ENCODE results near the gene LIN7A. TPM values are rescaled to one million over a fixed set of nuclear protein-coding genes. Genes with fewer than 3 reads are reported as not detected.

Gene LIN7A, protein sequence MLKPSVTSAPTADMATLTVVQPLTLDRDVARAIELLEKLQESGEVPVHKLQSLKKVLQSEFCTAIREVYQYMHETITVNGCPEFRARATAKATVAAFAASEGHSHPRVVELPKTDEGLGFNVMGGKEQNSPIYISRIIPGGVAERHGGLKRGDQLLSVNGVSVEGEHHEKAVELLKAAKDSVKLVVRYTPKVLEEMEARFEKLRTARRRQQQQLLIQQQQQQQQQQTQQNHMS
- total RNA-seq = 26.7 and 27.7 TPM in 2 replicates
- long read RNA-seq, full-length matches to known transcripts = 44 of 69 reads
- long read RNA-seq, partial matches to known transcripts = 11 of 69 reads
- long read RNA-seq, other reads (novel, unspliced or antisense) = 14 of 69 reads

DNA sequence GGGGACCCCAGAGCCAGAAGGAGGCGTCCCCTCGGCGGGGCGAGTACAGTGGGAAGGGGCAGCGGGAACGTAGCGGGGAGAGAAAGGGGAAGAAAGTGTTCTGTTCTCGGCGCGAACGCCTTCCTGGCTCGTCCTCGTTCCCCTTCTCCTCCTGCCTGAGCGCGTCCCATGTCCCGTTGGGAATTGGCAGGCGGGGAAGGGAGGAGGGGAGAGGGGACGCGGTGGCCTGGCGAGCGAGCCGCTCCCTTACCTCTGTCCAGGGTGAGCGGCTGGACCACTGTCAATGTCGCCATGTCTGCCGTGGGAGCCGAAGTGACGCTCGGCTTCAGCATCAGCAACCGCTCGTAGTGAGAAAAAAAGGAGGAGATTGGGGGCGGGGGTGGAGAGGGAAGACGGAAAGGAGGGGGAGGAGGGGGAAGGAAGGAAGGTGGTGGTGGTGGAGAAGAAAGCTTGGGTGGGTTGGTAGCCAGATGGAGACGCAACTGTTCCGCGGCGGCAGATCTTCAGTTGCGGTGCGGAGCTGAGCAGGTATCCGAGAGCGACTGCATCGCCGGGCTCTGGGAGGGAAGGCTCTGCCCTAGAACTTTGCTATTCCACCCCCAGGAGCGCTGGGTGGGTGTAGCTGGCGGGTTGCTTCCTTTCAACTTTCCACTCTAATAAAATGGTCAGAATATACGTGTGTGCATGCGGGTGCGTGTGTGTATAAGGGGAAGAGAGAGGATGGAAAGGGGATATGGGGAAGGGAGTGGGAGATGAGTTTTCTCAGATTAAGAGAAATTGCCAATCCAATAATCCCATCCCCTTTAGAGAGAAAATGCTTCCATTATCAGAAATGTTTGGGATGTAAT lies at the start of gene LIN7A:
TSS of gene LIN7A (minus strand) at position 544 of the 848 bp plus-strand sequence. CDS start at position 332, 212 bp downstream.
- H3K9me3 Mint-ChIP-seq (ENCODE audit: unreplicated experiment) = no peaks in the 10 kb centered on the region
- no peaks in the 10 kb centered on the region for H3K27me3 Mint-ChIP-seq (ENCODE audit: unreplicated experiment)
- peak within 1 kb of the TSS; percentile 97 for H3K4me3 Mint-ChIP-seq (ENCODE audit: unreplicated experiment)
- H3K36me3 Mint-ChIP-seq (ENCODE audit: unreplicated experiment) = no peaks in the 10 kb centered on the region
- H3K27ac Mint-ChIP-seq (ENCODE audit: unreplicated experiment) = peak within 1 kb of the TSS; percentile 94
- no peak for DNase-seq (ENCODE audit: extremely low spot score, unreplicated experiment)
- TF ChIP-seq, protein P1, sequence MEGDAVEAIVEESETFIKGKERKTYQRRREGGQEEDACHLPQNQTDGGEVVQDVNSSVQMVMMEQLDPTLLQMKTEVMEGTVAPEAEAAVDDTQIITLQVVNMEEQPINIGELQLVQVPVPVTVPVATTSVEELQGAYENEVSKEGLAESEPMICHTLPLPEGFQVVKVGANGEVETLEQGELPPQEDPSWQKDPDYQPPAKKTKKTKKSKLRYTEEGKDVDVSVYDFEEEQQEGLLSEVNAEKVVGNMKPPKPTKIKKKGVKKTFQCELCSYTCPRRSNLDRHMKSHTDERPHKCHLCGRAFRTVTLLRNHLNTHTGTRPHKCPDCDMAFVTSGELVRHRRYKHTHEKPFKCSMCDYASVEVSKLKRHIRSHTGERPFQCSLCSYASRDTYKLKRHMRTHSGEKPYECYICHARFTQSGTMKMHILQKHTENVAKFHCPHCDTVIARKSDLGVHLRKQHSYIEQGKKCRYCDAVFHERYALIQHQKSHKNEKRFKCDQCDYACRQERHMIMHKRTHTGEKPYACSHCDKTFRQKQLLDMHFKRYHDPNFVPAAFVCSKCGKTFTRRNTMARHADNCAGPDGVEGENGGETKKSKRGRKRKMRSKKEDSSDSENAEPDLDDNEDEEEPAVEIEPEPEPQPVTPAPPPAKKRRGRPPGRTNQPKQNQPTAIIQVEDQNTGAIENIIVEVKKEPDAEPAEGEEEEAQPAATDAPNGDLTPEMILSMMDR (IDR thresholded peaks at IDR 0.05) = no peak
- H3K4me1 Mint-ChIP-seq (ENCODE audit: unreplicated experiment) = peaks cover 48% of the 10 kb centered on the region

DNA sequence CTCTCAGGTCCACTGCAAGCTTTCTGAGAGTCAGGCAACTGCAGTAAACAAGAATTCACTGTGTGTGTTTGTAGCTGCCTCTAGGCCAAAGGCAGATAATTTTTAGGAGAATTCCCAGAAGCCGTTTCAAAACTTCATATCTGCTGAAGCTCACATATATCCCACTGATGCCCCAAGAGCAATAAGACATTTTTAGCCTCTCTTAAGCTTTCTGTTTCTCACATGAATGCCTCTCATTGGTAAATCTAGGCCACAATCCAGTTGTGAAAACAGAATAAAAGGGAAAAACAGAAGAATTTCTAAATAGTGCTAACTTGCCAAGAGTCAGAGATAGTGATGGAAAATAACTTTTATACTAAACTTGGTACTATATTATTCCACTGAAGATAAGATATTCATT lies 48.5 kb upstream of the LIN7A start:
- Mint-ChIP-seq H3K27ac (ENCODE audit: unreplicated experiment) (no peak overlapping the region), H3K9me3 (ENCODE audit: unreplicated experiment) (no peaks in the 10 kb centered on the region), H3K27me3 (ENCODE audit: unreplicated experiment) (peaks cover 11% of the 10 kb centered on the region), H3K4me3 (ENCODE audit: unreplicated experiment) (no peak overlapping the region), H3K4me1 (ENCODE audit: unreplicated experiment) (no peaks in the 10 kb centered on the region), H3K36me3 (ENCODE audit: unreplicated experiment) (no peaks in the 10 kb centered on the region)
- no peak for DNase-seq (ENCODE audit: extremely low spot score, unreplicated experiment)
- TF ChIP-seq, protein P1 (IDR thresholded peaks at IDR 0.05) = no peak

DNA sequence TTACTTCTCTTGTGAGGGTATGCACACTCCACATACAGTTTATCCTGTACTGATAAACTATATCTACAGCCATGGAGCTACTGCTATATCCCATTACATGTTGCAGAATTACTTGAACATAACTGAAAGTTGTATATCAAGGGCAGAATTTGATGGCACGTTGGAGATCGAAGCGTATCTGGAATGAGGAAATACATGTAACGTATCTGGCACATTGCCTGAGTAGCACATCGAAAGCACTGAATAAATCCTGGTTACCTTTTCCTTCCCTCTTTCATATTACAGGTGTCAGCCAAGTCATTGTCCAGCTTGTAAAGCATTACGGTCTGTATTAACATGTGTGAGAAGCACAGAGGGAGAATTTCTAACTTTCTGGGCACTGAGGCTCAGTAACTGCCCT lies 42.1 kb upstream of the LIN7A start:
- peaks cover 5% of the 10 kb centered on the region for H3K4me1 Mint-ChIP-seq (ENCODE audit: unreplicated experiment)
- DNase-seq (ENCODE audit: extremely low spot score, unreplicated experiment) = no peak

DNA sequence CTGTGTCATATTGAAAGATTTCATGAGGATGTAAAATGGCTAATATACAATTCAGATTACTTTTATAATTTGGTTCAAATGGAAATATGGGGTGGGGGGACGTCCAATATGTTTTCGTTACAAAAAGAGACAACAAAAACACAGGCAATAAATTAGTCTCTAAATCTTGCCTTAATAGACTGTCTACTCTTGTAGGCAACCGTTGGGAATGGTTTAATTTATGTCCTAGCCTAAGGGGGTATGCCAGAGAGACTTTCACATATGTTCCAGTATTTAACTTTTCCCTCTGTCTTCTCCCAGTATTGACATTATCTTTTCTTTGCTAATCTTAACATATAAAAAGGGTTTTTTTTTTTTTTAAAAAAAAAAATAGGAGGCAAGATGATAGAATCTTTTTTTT lies 41.5 kb upstream of the LIN7A start:
- H3K4me1 Mint-ChIP-seq (ENCODE audit: unreplicated experiment) = peaks cover 7% of the 10 kb centered on the region
- TF ChIP-seq, protein P1 (IDR thresholded peaks at IDR 0.05) = no peak
- no peak for DNase-seq (ENCODE audit: extremely low spot score, unreplicated experiment)
- H3K36me3 Mint-ChIP-seq (ENCODE audit: unreplicated experiment) = no peaks in the 10 kb centered on the region
- H3K27me3 Mint-ChIP-seq (ENCODE audit: unreplicated experiment) = peaks cover 26% of the 10 kb centered on the region
- no peak overlapping the region for H3K27ac Mint-ChIP-seq (ENCODE audit: unreplicated experiment)
- H3K4me3 Mint-ChIP-seq (ENCODE audit: unreplicated experiment) = no peak overlapping the region
- peaks cover 4% of the 10 kb centered on the region for H3K9me3 Mint-ChIP-seq (ENCODE audit: unreplicated experiment)

More for the DNA sequence above, 42.1 kb upstream of the LIN7A start:
- Mint-ChIP-seq H3K4me3 (ENCODE audit: unreplicated experiment) (no peak overlapping the region), H3K36me3 (ENCODE audit: unreplicated experiment) (no peaks in the 10 kb centered on the region), H3K9me3 (ENCODE audit: unreplicated experiment) (peaks cover 4% of the 10 kb centered on the region), H3K27ac (ENCODE audit: unreplicated experiment) (no peak overlapping the region), H3K27me3 (ENCODE audit: unreplicated experiment) (peaks cover 26% of the 10 kb centered on the region)
- TF ChIP-seq, protein P1 (IDR thresholded peaks at IDR 0.05) = no peak

DNA sequence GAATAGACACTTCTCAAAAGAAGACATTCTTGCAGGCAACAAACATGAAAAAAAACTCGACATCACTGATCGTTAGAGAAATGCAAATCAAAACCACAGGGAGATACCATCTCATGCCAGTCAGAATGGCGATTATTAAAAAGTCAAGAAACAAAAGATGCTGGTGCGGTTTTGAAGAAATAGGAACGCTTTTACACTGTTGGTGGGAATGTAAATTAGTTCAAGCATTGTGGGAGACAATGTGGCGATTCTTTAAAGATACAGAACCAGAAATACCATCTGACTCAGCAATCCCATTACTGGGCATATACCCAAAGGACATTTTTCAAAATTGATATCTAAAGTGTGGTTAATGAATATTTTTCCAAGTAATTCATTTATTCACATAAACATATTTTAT lies 39.6 kb upstream of the LIN7A start:
- H3K27ac Mint-ChIP-seq (ENCODE audit: unreplicated experiment) = no peak overlapping the region

More for the DNA sequence above, 39.6 kb upstream of the LIN7A start:
- Mint-ChIP-seq H3K27me3 (ENCODE audit: unreplicated experiment) (peaks cover 17% of the 10 kb centered on the region), H3K4me1 (ENCODE audit: unreplicated experiment) (peaks cover 7% of the 10 kb centered on the region), H3K9me3 (ENCODE audit: unreplicated experiment) (peaks cover 4% of the 10 kb centered on the region), H3K36me3 (ENCODE audit: unreplicated experiment) (no peaks in the 10 kb centered on the region), H3K4me3 (ENCODE audit: unreplicated experiment) (no peak overlapping the region)
- TF ChIP-seq, protein P1 (IDR thresholded peaks at IDR 0.05) = no peak
- DNase-seq (ENCODE audit: extremely low spot score, unreplicated experiment) = no peak

Measured in osteocyte (in vitro differentiated cells).